K562 (cell line): Measurements from ENCODE around the gene OR2V2. TPM values are rescaled to one million over a fixed set of nuclear protein-coding genes. Genes with fewer than 3 reads are reported as not detected.
A peak's percentile ranks its signal among the peaks of the same experiment; 100 is the strongest.

ENCODE experiments used
- ARID1B ChIP-seq: fragments of 450-650 bp; IDR thresholded peaks from 2 replicates; pipeline ENCODE4 v1.6.1; 2016; ENCODE audit warnings: antibody characterized with exemption, mild to moderate bottlenecking, inconsistent platforms
- ARID2 ChIP-seq: fragments of 450-650 bp; IDR thresholded peaks from 2 replicates; pipeline ENCODE4 v1.6.1; 2017; ENCODE audit warnings: antibody characterized with exemption, mild to moderate bottlenecking
- ATF7 ChIP-seq: fragments of 450-650 bp; IDR thresholded peaks from 2 replicates; pipeline ENCODE4 v1.7.1; 2014; ENCODE audit warnings: mild to moderate bottlenecking, moderate library complexity
- BHLHE40 ChIP-seq: IDR thresholded peaks from 2 replicates; pipeline ENCODE4 v1.6.1; 2011; ENCODE audit warnings: low read length, improper control_type of control experiment
- CC2D1A ChIP-seq: fragments of 450-650 bp; IDR thresholded peaks from 2 replicates; pipeline ENCODE4 v1.6.1; 2017; ENCODE audit warnings: mild to moderate bottlenecking
- EP300 ChIP-seq: IDR thresholded peaks from 2 replicates; pipeline ENCODE4 v1.6.1; 2012; ENCODE audit warnings: low read length, improper control_type of control experiment
- FOXK2 ChIP-seq, 2 experiments: fragments of 450-650 bp; IDR thresholded peaks in 1 of 2; conservative IDR thresholded peaks in 1 of 2; 2 replicates each; pipeline ENCODE4 v1.6.1; 2016; ENCODE audit warnings: low read depth in 2 of 2, mild to moderate bottlenecking in 1 of 2
- GTF2F1 ChIP-seq: IDR thresholded peaks from 2 replicates; pipeline ENCODE4 v1.6.1; 2011; ENCODE audit warnings: low read depth, low read length, improper control_type of control experiment
- KLF16 ChIP-seq: IDR thresholded peaks from 2 replicates; pipeline ENCODE4 v1.6.1; 2016; ENCODE audit warnings: antibody characterized with exemption
- LCOR ChIP-seq: sonication (generic); formaldehyde crosslinking; IDR thresholded peaks from 2 replicates; pipeline ENCODE4 v1.8.0; 2022; ENCODE audit warnings: mild to moderate bottlenecking, missing genetic modification reagents
- MAFK ChIP-seq: IDR thresholded peaks from 2 replicates; pipeline ENCODE4 v1.6.1; 2011; ENCODE audit warnings: low read length, improper control_type of control experiment
- MBD2 ChIP-seq: sonication (generic); IDR thresholded peaks from 2 replicates; pipeline ENCODE4 v1.6.1; 2016; ENCODE audit warnings: low read depth, borderline replicate concordance
- MEF2A ChIP-seq: IDR thresholded peaks from 2 replicates; pipeline ENCODE4 v1.6.1; 2011; ENCODE audit warnings: low read depth, mild to moderate bottlenecking, low read length, moderate library complexity; ENCODE audit not compliant: control insufficient read depth
- NFXL1 ChIP-seq: fragments of 450-650 bp; formaldehyde crosslinking; IDR thresholded peaks from 2 replicates; pipeline ENCODE4 v1.4.0; 2021; ENCODE audit warnings: mild to moderate bottlenecking
- POLR2G ChIP-seq: fragments of 200-400 bp; formaldehyde crosslinking; IDR thresholded peaks from 2 replicates; pipeline ENCODE4 v1.6.1; 2017; ENCODE audit warnings: low read depth, mild to moderate bottlenecking, antibody characterized with exemption, low read length, moderate library complexity
- PRMT5 ChIP-seq: sonication (generic); formaldehyde crosslinking; IDR thresholded peaks from 2 replicates; pipeline ENCODE4 v1.5.0; 2020; ENCODE audit warnings: missing genetic modification reagents
- SP1 ChIP-seq: sonication (generic); formaldehyde crosslinking; IDR thresholded peaks from 2 replicates; pipeline ENCODE4 v1.8.1; 2022; ENCODE audit warnings: mild to moderate bottlenecking, missing genetic modification reagents
- ZEB2 ChIP-seq: fragments of 450-650 bp; IDR thresholded peaks from 2 replicates; pipeline ENCODE4 v1.6.1; 2016
- ZNF41 ChIP-seq: fragments of 250-450 bp; sonication (Bioruptor Pico); conservative IDR thresholded peaks from 2 replicates; pipeline ENCODE4 v1.4.0; 2020; ENCODE audit warnings: mild to moderate bottlenecking
- ZNF780A ChIP-seq: fragments of 250-450 bp; sonication (Bioruptor Pico); IDR thresholded peaks from 2 replicates; pipeline ENCODE4 v1.5.0; 2021; ENCODE audit warnings: mild to moderate bottlenecking
- polyA plus RNA-seq, 8 experiments: library from polyadenylated mRNA; depleted of rRNA in 4 of 8; stranded (reverse) in 5 of 8; unstranded in 3 of 8; fragments of >200 nt; fragmentation: Nextera tagmentation in 2 of 8; fragmentation: Illumina TruSeq in 1 of 8; extraction: Ambion mirVana in 2 of 8; extraction: Trizol in 1 of 8; gene quantifications; 2 replicates each; pipeline versions ENCODE4 v1.2.1 to v1.2.3, GENCODE V29; 2011 to 2014; ENCODE audit warnings: inconsistent platforms in 1 of 8, missing spikeins in 1 of 8
- total RNA-seq, 7 experiments: library from RNA; depleted of rRNA in 6 of 7; stranded (reverse); fragments of >200 nt in 6 of 7; fragmentation: Illumina TruSeq in 2 of 7; extraction: Trizol in 2 of 7; gene quantifications; 2 replicates each; pipeline versions ENCODE4 v1.2.1 to v1.2.3, GENCODE V29; 2011 to 2021; ENCODE audit warnings: low replicate concordance in 1 of 7
- TF ChIP-seq, protein P1 (sequence below): fragments of 200-800 bp; sonication (Bioruptor generic); IDR thresholded peaks from 2 replicates; pipeline ENCODE4 v1.6.1; 2017; ENCODE audit warnings: missing genetic modification characterization, missing compliant biosample characterization
- TF ChIP-seq, protein P2 (sequence below): sonication (generic); formaldehyde crosslinking; IDR thresholded peaks from 2 replicates; pipeline ENCODE4 v1.8.0; 2022; ENCODE audit warnings: mild to moderate bottlenecking, missing genetic modification reagents
- TF ChIP-seq, protein P3 (sequence below): sonication (generic); formaldehyde crosslinking; IDR thresholded peaks from 2 replicates; pipeline ENCODE4 v1.8.0; 2022; ENCODE audit warnings: mild to moderate bottlenecking, low read depth, missing genetic modification reagents

The OR2V2 gene
- total and polyA plus RNA-seq, 9 of the 15 experiments (the other 6 are each of a cell fraction or from before 2014, with no cell fraction given): 0.01 TPM; not detected in 8

- TF ChIP-seq MAFK: 0 out of 2 replicates have a peak, but pooled peaks have one; percentile 8
- TF ChIP-seq, protein P1, sequence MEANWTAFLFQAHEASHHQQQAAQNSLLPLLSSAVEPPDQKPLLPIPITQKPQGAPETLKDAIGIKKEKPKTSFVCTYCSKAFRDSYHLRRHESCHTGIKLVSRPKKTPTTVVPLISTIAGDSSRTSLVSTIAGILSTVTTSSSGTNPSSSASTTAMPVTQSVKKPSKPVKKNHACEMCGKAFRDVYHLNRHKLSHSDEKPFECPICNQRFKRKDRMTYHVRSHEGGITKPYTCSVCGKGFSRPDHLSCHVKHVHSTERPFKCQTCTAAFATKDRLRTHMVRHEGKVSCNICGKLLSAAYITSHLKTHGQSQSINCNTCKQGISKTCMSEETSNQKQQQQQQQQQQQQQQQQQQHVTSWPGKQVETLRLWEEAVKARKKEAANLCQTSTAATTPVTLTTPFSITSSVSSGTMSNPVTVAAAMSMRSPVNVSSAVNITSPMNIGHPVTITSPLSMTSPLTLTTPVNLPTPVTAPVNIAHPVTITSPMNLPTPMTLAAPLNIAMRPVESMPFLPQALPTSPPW (CRISPR knock-in tag): peak; percentile 18; the same call in 1 of the 2 replicates
- peak; percentile 66 for TF ChIP-seq BHLHE40
- TF ChIP-seq MEF2A: 0 out of 2 replicates have a peak, but pooled peaks have one; percentile 24
- peak; percentile 39; the same call in 1 of the 2 replicates for TF ChIP-seq LCOR (CRISPR knock-in tag)
- 0 out of 2 replicates have a peak, but pooled peaks have one; percentile 38 for TF ChIP-seq ATF7
- TF ChIP-seq, protein P2, sequence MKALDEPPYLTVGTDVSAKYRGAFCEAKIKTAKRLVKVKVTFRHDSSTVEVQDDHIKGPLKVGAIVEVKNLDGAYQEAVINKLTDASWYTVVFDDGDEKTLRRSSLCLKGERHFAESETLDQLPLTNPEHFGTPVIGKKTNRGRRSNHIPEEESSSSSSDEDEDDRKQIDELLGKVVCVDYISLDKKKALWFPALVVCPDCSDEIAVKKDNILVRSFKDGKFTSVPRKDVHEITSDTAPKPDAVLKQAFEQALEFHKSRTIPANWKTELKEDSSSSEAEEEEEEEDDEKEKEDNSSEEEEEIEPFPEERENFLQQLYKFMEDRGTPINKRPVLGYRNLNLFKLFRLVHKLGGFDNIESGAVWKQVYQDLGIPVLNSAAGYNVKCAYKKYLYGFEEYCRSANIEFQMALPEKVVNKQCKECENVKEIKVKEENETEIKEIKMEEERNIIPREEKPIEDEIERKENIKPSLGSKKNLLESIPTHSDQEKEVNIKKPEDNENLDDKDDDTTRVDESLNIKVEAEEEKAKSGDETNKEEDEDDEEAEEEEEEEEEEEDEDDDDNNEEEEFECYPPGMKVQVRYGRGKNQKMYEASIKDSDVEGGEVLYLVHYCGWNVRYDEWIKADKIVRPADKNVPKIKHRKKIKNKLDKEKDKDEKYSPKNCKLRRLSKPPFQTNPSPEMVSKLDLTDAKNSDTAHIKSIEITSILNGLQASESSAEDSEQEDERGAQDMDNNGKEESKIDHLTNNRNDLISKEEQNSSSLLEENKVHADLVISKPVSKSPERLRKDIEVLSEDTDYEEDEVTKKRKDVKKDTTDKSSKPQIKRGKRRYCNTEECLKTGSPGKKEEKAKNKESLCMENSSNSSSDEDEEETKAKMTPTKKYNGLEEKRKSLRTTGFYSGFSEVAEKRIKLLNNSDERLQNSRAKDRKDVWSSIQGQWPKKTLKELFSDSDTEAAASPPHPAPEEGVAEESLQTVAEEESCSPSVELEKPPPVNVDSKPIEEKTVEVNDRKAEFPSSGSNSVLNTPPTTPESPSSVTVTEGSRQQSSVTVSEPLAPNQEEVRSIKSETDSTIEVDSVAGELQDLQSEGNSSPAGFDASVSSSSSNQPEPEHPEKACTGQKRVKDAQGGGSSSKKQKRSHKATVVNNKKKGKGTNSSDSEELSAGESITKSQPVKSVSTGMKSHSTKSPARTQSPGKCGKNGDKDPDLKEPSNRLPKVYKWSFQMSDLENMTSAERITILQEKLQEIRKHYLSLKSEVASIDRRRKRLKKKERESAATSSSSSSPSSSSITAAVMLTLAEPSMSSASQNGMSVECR (CRISPR knock-in tag): peak; percentile 59; the same call in 1 of the 2 replicates
- TF ChIP-seq, protein P3, sequence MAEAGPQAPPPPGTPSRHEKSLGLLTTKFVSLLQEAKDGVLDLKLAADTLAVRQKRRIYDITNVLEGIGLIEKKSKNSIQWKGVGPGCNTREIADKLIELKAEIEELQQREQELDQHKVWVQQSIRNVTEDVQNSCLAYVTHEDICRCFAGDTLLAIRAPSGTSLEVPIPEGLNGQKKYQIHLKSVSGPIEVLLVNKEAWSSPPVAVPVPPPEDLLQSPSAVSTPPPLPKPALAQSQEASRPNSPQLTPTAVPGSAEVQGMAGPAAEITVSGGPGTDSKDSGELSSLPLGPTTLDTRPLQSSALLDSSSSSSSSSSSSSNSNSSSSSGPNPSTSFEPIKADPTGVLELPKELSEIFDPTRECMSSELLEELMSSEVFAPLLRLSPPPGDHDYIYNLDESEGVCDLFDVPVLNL (CRISPR knock-in tag): 0 out of 2 replicates have a peak, but pooled peaks have one; percentile 8
- TF ChIP-seq POLR2G: no peak
- no peak for TF ChIP-seq ZNF780A (CRISPR knock-in tag)
- TF ChIP-seq FOXK2 (conservative IDR thresholded peaks at IDR 0.05 in 1 of 2, IDR thresholded peaks at IDR 0.05 in 1 of 2; ENCODE audit: low read depth in 2 of 2): peak; percentile 59 to 74; a peak in 3 of 4 replicates
- TF ChIP-seq ZNF41 (CRISPR knock-in tag): no peak
- 0 out of 2 replicates have a peak, but pooled peaks have one; percentile 66 for TF ChIP-seq GTF2F1
- TF ChIP-seq KLF16: peak; percentile 37; the same call in 1 of the 2 replicates
- TF ChIP-seq PRMT5 (CRISPR knock-in tag): no peak
- TF ChIP-seq SP1 (CRISPR knock-in tag): peak; percentile 47; the same call in 1 of the 2 replicates
- peak; percentile 64; the same call in 1 of the 2 replicates for TF ChIP-seq ARID2
- peak; percentile 29 for TF ChIP-seq ARID1B
- no peak for TF ChIP-seq NFXL1
- TF ChIP-seq ZEB2: peak; percentile 28; the same call in 1 of the 2 replicates
- peak; percentile 29; the same call in 1 of the 2 replicates for TF ChIP-seq EP300
- TF ChIP-seq CC2D1A: peak; percentile 64; the same call in 1 of the 2 replicates
- TF ChIP-seq MBD2: no peak
Observed at GRCh38 chr5:181159286-181160151, 12.1 kb downstream of the OR2V2 start (continued).
